Measurements from ENCODE around the gene SPEN. TPM values are rescaled to one million over a fixed set of nuclear protein-coding genes. Genes with fewer than 3 reads are reported as not detected.

SPEN gene
- total RNA-seq, 3 donors from 2014 or later: 80.4 to 85.2 (median 82.1) TPM

GRCh38 chr1:15858672-15859372 lies 11.3 kb downstream of the SPEN start:
- no peak overlapping the region for H3K4me3 Mint-ChIP-seq
- DNase-seq (no peak), ATAC-seq (no peak)
- no peaks in the 10 kb centered on the region for H3K9me3 Mint-ChIP-seq
- peaks cover 37% of the 10 kb centered on the region for H3K4me1 Mint-ChIP-seq (ENCODE audit: low read depth)
- peaks cover 2% of the 10 kb centered on the region for H3K36me3 Mint-ChIP-seq (ENCODE audit: insufficient read depth)
- H3K27me3 Mint-ChIP-seq (ENCODE audit: low read depth): no peaks in the 10 kb centered on the region

- ATAC-seq: no peak
- H3K4me3 Mint-ChIP-seq: no peak overlapping the region
- H3K4me1 Mint-ChIP-seq (ENCODE audit: low read depth): peaks cover 41% of the 10 kb centered on the region
- H3K27me3 Mint-ChIP-seq (ENCODE audit: low read depth): no peaks in the 10 kb centered on the region
- no peak for DNase-seq
- no peaks in the 10 kb centered on the region for H3K36me3 Mint-ChIP-seq (ENCODE audit: insufficient read depth)
- H3K9me3 Mint-ChIP-seq: no peaks in the 10 kb centered on the region
Observed at GRCh38 chr1:15863156-15863901, 15.8 kb downstream of the SPEN start.

DNA sequence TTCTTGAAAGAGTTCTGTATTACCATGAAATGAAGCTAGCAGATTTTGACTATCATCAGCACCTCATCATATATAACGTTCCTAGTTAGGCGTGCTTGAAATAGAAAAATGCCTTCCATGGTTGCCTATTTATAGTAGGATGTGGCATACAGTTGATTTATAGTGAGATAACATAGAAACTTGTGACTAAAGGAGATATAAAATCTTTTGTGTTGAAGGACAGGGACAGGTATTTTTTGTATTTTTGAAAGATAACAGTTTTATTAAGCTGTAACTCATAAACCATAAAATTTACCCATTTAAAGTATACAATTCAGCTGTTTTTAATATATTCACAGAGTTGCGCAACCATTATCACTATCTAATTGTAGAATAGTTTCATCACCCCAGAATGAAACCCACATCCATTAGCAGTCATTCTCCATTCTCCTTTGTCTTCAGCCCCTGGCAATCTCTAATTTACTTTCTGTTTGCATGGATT lies 19.3 kb downstream of the SPEN start:
- no peak for DNase-seq
- H3K4me1 Mint-ChIP-seq (ENCODE audit: low read depth): peaks cover 53% of the 10 kb centered on the region
- H3K9me3 Mint-ChIP-seq: no peaks in the 10 kb centered on the region
- H3K27me3 Mint-ChIP-seq (ENCODE audit: low read depth): no peaks in the 10 kb centered on the region
- H3K4me3 Mint-ChIP-seq: no peak overlapping the region
- H3K36me3 Mint-ChIP-seq (ENCODE audit: insufficient read depth): peaks cover 6% of the 10 kb centered on the region
- ATAC-seq: no peak

- no peak overlapping the region for H3K4me3 Mint-ChIP-seq
- peaks cover 50% of the 10 kb centered on the region for H3K4me1 Mint-ChIP-seq (ENCODE audit: low read depth)
- DNase-seq (no peak), ATAC-seq (no peak)
- H3K27me3 Mint-ChIP-seq (ENCODE audit: low read depth): no peaks in the 10 kb centered on the region
- H3K36me3 Mint-ChIP-seq (ENCODE audit: insufficient read depth): peaks cover 6% of the 10 kb centered on the region
- H3K9me3 Mint-ChIP-seq: no peaks in the 10 kb centered on the region
Observed at GRCh38 chr1:15867288-15867687, 19.8 kb downstream of the SPEN start.

DNA sequence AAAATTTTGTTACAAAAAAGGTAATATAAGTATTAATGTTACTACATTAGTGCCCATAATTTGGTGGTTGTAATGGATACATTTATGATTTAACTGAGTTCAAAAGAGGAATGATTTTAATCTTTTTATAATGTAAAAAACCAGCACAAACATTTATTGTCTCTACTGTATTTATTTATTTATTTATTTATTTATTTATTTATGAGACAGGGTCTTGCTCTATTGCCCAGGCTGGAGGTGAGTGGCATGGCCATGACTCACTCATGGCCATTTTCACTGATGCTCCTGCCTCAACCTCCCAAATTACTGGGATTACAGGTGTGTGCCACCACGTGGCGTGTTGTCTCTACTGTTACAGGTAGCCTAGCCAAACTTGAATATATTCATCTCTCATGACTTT lies 21.9 kb downstream of the SPEN start:
- H3K36me3 Mint-ChIP-seq (ENCODE audit: insufficient read depth): peaks cover 23% of the 10 kb centered on the region
- H3K9me3 Mint-ChIP-seq: no peaks in the 10 kb centered on the region
- DNase-seq: no peak
- peaks cover 59% of the 10 kb centered on the region for H3K4me1 Mint-ChIP-seq (ENCODE audit: low read depth)
- no peak for ATAC-seq
- no peak overlapping the region for H3K4me3 Mint-ChIP-seq
- no peaks in the 10 kb centered on the region for H3K27me3 Mint-ChIP-seq (ENCODE audit: low read depth)

DNA sequence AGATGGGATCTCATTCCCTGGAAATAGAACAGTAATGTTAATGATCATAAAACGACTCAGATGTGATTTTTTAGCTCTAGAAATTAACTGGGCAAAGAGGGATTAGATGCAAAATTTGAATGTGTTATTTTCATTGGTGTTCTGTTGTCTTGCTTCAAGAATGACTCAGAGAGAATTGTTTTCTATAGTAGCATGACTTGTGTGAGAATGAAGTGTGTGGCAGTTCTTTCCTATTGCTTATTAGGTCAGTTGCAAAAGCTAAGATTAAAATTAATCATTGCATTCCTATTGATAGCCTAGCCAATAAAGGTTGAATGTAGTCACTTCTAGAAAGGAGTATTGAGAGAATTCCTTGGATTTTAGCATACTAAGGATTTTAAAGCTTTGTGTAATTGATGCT lies 22.9 kb downstream of the SPEN start:
- DNase-seq: no peak
- peak in 1 of 2 donors; percentile 43 for ATAC-seq
- Mint-ChIP-seq H3K4me3 (no peak overlapping the region), H3K9me3 (no peaks in the 10 kb centered on the region), H3K4me1 (ENCODE audit: low read depth) (peaks cover 61% of the 10 kb centered on the region), H3K27me3 (ENCODE audit: low read depth) (no peaks in the 10 kb centered on the region), H3K36me3 (ENCODE audit: insufficient read depth) (peaks cover 23% of the 10 kb centered on the region)

DNA sequence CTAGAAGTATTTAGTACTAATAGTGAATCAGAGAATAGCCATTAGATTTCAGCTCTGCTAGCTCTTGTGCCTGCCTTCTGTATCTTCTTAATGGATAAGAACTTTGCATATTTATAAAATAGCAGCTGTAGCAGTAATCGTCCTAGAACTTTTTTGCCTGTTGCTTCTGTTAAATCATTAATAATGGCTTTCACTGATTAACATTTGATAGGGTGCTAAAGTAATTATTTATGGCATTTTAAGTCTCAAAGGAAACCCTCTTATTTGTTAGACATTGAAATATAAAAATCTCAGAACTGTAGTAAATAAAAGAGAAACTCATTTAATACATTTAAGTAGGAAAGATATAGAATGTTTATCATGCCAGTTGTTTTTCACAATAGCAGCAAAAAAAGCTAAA lies 27.0 kb downstream of the SPEN start:
- Mint-ChIP-seq H3K4me1 (ENCODE audit: low read depth) (peaks cover 48% of the 10 kb centered on the region), H3K36me3 (ENCODE audit: insufficient read depth) (peaks cover 33% of the 10 kb centered on the region), H3K4me3 (no peak overlapping the region), H3K9me3 (no peaks in the 10 kb centered on the region), H3K27me3 (ENCODE audit: low read depth) (no peaks in the 10 kb centered on the region)
- DNase-seq (no peak), ATAC-seq (no peak)

DNA sequence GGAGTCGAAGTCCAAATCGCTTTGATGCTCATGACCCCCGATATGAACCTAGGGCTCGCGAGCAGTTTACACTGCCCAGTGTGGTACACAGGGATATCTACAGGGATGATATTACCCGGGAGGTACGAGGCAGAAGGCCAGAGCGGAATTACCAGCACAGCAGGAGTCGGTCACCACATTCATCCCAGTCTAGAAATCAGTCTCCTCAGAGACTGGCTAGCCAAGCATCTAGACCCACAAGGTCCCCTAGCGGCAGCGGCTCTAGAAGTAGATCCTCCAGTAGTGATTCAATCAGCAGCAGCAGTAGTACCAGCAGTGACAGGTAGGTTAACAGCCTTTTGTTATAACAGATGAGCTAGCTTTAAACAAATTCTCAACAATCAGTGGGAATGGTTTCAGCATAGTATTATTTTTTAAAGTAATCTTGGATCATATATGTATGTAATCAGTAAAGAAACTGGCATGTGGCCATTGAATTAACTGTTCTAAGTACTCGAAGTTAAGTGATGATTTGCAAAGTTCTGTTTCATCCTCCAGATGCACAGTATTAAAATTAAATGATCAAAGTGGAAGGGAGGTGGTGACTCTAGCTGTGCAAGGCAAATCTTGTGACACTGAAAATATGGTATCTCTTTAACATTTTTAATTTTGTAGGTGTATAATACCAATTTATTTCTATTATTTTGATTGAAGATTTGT lies 29.0 kb downstream of the SPEN start:
- Mint-ChIP-seq H3K9me3 (no peaks in the 10 kb centered on the region), H3K27me3 (ENCODE audit: low read depth) (no peaks in the 10 kb centered on the region), H3K4me1 (ENCODE audit: low read depth) (peaks cover 46% of the 10 kb centered on the region), H3K36me3 (ENCODE audit: insufficient read depth) (peaks cover 30% of the 10 kb centered on the region), H3K4me3 (no peak overlapping the region)
- ATAC-seq (no peak), DNase-seq (no peak)

DNA sequence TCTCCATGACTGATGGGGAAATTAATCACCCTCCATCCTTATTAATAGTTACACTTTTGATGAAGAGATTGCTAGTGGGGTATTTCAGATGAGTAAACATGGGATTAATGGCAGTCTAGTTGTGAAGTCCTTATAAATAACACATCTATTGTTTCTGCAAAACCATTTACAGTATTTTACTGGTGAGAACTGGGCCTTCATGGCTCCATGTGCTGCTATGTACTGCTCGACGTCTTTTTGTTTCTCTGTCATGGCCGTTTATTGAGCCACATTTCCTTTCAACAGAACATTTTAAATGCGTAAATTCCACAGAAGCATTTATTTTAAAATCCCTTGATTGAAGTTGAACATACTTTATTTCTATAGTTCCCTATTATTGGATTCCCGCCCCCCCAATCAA lies 34.5 kb downstream of the SPEN start:
- ATAC-seq (no peak), DNase-seq (no peak)
- Mint-ChIP-seq H3K27me3 (ENCODE audit: low read depth) (no peaks in the 10 kb centered on the region), H3K4me1 (ENCODE audit: low read depth) (peaks cover 62% of the 10 kb centered on the region), H3K36me3 (ENCODE audit: insufficient read depth) (peaks cover 13% of the 10 kb centered on the region), H3K4me3 (no peak overlapping the region), H3K9me3 (no peaks in the 10 kb centered on the region)

DNA sequence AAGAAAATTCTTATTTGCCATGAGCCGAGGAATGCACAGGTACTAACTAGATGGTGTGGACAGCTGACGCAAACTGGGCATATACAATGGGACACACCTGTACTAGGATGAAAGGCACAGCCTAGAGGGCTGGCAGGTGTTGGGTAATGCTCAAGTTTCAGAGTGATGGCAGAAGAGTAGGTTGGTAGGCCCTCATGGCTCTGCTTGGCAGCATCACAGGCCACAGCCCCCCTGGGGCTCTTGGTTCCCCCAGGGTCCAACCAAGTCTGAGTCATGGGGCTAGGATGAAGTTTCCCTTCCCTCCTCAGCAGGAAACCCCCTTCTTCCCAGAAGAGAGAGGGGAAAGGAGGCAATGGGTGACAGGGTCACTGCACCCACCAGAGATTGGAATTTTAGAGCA lies 35.2 kb downstream of the SPEN start:
- ATAC-seq (peak in 1 of 2 donors; percentile 31), DNase-seq (no peak)
- Mint-ChIP-seq H3K4me1 (ENCODE audit: low read depth) (peaks cover 62% of the 10 kb centered on the region), H3K27me3 (ENCODE audit: low read depth) (no peaks in the 10 kb centered on the region), H3K9me3 (no peaks in the 10 kb centered on the region), H3K4me3 (no peak overlapping the region), H3K36me3 (ENCODE audit: insufficient read depth) (peaks cover 13% of the 10 kb centered on the region)

GRCh38 chr1:15883326-15883725 lies 35.8 kb downstream of the SPEN start:
- no peak for DNase-seq
- ATAC-seq: no peak
- Mint-ChIP-seq H3K4me3 (no peak overlapping the region), H3K27me3 (ENCODE audit: low read depth) (no peaks in the 10 kb centered on the region), H3K36me3 (ENCODE audit: insufficient read depth) (peaks cover 13% of the 10 kb centered on the region), H3K4me1 (ENCODE audit: low read depth) (peaks cover 59% of the 10 kb centered on the region), H3K9me3 (no peaks in the 10 kb centered on the region)

DNA sequence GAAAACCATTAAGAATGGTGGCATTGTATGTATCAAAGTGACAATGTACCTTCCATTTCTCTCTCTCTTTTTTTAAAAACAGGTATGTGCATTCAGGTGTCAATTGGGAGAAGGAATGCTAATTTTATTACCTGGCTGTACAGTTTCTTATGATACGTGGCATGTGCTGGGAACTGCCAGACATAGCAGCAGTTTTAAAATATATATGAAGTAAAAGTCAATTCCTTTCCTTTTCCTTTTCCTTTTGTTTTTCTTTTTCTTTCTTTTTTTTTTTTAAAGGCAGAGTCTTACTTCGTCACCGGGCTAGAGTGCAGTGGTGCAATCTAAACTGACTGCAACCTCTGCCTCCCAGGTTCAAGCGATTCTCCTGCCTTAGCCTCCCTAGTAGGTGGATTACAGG lies 37.0 kb downstream of the SPEN start:
- Mint-ChIP-seq H3K4me3 (no peak overlapping the region), H3K27me3 (ENCODE audit: low read depth) (no peaks in the 10 kb centered on the region), H3K4me1 (ENCODE audit: low read depth) (peaks cover 56% of the 10 kb centered on the region), H3K9me3 (no peaks in the 10 kb centered on the region), H3K36me3 (ENCODE audit: insufficient read depth) (peaks cover 8% of the 10 kb centered on the region)
- DNase-seq: no peak
- no peak for ATAC-seq

- Mint-ChIP-seq H3K4me3 (no peak overlapping the region), H3K27me3 (ENCODE audit: low read depth) (no peaks in the 10 kb centered on the region), H3K4me1 (ENCODE audit: low read depth) (peaks cover 53% of the 10 kb centered on the region), H3K36me3 (ENCODE audit: insufficient read depth) (peaks cover 12% of the 10 kb centered on the region), H3K9me3 (no peaks in the 10 kb centered on the region)
- ATAC-seq (no peak), DNase-seq (no peak)
Observed at GRCh38 chr1:15885269-15885668, 37.8 kb downstream of the SPEN start.

DNA sequence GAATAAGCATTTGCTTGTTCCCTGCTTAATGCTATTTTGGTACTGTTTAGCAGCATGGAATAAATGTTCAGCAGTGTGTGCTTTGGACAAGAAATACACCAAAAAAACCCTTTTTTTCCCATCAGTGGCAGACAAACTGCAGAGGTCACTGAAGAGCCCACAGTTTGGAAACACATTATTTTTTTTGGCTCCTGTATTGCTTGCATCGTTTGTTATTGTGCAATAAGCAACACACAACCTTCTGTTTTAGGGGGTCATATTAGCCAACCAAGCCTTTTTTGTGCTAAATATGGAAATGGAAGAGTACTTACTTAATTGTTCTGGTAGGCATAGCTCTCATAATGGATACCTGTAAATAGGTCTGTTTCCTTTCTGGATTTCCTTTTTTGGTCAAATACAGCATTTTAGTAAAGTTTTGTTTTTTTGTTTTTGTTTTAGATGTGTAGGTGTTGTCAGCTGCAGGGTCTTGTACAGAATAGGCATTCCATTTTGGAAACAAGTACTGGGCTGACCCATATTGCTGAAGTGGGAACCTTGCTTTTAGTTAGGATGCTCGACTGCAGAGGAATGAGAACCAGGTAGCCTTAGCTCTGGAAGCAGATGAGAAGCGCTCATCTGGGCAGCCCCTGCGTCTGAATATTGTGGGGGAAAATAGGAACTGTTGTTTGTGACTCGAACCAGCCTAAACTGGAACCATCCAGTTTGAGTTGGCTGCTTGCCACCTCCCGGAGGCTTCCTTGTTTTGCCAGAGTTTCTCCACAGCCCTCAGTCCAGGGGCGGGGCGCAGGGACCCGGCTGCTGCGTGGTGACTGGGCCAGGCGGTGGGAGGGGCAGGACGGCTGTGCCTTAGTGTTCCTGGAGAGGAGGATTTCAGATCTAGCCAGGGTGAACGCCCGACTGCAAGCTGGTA lies 38.4 kb downstream of the SPEN start:
- no peaks in the 10 kb centered on the region for H3K9me3 Mint-ChIP-seq
- DNase-seq (no peak), ATAC-seq (peak; percentile 58 to 73)
- H3K27me3 Mint-ChIP-seq (ENCODE audit: low read depth): no peaks in the 10 kb centered on the region
- peak overlapping the region; percentile 61 for H3K4me3 Mint-ChIP-seq
- H3K4me1 Mint-ChIP-seq (ENCODE audit: low read depth): peaks cover 52% of the 10 kb centered on the region
- peaks cover 14% of the 10 kb centered on the region for H3K36me3 Mint-ChIP-seq (ENCODE audit: insufficient read depth)

All from activated T-cell treated with anti-CD3 and anti-CD28 coated beads, Interleukin-2, amount 50 U/mL, for 4 hours (primary cell).